GM18520 (cell line): ENCODE data around the gene NAIP.
"Not testable (repeated sequence)": the region's sequence is repeated elsewhere in the genome, so short reads cannot be mapped to it uniquely, and the experiment has no call there.

ENCODE experiments used
- ATAC-seq: cut with Tn5 transposase; IDR thresholded peaks from one replicate; pipeline ENCODE4 v1.9.1; 2021; ENCODE audit not compliant: unreplicated experiment

Gene NAIP, protein sequence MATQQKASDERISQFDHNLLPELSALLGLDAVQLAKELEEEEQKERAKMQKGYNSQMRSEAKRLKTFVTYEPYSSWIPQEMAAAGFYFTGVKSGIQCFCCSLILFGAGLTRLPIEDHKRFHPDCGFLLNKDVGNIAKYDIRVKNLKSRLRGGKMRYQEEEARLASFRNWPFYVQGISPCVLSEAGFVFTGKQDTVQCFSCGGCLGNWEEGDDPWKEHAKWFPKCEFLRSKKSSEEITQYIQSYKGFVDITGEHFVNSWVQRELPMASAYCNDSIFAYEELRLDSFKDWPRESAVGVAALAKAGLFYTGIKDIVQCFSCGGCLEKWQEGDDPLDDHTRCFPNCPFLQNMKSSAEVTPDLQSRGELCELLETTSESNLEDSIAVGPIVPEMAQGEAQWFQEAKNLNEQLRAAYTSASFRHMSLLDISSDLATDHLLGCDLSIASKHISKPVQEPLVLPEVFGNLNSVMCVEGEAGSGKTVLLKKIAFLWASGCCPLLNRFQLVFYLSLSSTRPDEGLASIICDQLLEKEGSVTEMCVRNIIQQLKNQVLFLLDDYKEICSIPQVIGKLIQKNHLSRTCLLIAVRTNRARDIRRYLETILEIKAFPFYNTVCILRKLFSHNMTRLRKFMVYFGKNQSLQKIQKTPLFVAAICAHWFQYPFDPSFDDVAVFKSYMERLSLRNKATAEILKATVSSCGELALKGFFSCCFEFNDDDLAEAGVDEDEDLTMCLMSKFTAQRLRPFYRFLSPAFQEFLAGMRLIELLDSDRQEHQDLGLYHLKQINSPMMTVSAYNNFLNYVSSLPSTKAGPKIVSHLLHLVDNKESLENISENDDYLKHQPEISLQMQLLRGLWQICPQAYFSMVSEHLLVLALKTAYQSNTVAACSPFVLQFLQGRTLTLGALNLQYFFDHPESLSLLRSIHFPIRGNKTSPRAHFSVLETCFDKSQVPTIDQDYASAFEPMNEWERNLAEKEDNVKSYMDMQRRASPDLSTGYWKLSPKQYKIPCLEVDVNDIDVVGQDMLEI (N-terminal part only)

DNA sequence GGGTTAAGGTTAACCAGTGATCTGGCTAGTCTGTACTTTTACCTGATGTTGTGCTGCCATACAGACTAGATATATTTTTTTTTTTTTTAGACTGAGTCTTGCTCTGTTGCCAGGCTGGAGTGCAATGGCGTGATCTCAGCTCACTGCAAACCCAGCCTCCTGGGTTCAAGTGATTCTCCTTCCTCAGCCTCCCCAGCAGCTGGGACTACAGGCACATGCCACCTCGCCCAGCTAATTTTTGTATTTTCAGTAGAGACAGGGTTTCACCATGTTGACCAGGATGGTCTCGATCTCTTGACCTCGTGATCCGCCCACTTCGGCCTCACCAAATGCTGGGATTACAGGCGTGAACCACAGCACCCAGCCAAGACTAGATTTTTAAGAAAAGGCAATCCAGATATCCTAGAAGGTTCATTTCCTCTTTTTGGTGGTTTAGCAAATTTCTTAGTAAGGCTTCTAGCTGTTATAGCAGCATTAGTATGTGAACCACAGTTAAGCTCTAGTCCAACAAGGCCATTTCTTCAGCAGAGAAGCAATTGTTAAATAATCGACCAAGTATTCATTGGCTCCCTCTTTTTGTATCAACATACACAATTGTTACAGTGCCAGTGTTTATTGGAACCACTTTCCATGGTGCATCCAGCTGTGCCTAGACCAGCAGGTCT lies at the start of gene NAIP:
NAIP (minus strand) TSS at position 51 of the 665 bp plus-strand sequence. CDS start 12,424 bp downstream, outside the sequence.
- ATAC-seq: not testable (repeated sequence)

DNA sequence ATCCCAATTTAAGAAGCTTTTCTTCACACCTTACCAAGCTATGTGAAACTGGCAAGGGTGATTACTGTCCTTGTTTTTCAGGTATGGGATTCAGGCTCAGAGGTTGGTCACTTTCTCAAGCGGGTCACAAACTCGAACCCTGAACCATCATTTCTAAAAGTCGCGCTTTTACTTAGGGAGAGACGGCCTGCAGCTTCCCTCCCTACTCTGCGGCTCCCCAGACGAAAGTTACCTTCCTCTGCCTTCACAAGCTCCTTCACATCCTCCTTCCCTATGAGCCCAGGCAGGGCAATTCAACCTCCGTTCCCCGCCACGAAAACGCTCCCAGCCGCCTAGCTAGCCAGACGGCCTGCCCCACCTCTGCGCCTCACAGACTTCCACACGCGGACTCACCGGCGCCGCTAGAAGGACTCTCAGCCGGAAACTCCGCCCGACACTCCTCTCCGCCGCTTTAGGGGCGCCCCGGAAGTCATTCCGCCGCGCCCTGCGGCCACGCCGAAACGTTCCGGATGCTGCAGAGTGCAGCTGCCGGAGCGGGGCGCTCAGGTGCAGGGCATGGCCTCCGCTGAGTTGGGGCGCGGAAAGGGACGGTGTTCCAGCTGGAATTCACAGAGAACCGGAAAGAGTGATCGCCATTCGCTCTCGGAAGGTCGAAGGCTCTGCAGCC lies 42.3 kb upstream of the NAIP start, which contains the start of gene GTF2H2:
GTF2H2 (minus strand) TSS at position 415 of the 667 bp plus-strand sequence. CDS start 4,913 bp downstream, outside the sequence.
- peak; percentile 93 for ATAC-seq

DNA sequence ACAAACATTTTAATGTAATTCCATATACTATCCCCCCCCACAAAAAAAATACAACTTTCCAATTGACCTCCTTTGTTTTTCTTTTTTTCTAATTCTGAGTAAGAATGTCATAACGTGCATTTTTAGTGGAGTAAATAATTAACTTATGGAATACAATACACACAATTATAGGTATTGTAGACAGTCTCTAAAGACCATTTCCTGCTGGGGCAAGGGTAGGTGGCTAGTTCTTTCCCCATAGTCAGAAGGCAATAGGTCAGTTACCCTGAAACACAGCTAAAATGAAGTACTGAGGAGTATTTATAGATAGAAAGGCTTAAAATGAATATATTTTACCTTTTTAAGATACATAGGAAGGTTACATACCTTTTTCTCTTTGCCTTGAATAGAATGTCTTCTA lies 36.2 kb upstream of the NAIP start:
- ATAC-seq: not testable (repeated sequence)

DNA sequence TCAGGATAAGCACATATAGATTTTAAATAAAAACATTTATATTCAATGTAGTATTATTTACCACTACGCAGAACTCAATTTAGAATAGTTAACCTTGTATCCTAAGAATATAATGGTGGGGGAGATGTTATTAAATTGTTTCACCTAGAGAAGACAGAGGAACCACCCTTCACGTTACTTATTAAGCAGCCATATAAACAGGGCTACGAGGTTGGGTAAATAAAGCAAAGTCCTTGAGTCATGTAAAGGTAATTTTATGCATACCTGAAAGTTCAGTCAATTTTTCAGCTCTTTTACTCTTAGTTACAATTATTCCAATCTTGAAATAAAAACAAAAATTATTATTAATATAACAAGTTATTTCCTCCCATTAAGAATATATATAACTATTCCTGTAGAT lies 34.3 kb upstream of the NAIP start:
- not testable (repeated sequence) for ATAC-seq

DNA sequence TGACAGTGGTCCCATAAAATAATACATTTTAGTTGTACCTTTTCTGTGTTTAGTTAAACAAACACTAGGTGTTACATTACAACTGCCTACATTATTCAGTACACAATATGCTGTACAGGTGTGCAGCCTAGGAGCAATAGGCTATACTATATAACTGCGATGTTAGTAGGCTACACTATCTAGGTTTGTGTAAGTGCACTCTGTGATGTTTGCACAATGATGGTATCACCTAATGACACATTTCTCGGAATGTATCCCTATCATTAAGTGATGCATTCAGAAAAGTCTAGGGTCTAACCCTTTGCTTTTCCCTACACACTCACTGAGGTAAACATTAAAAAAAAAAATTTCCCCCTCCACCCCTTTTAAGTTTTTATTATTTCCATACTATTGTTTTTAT lies 19.7 kb upstream of the NAIP start:
- ATAC-seq: not testable (repeated sequence)

DNA sequence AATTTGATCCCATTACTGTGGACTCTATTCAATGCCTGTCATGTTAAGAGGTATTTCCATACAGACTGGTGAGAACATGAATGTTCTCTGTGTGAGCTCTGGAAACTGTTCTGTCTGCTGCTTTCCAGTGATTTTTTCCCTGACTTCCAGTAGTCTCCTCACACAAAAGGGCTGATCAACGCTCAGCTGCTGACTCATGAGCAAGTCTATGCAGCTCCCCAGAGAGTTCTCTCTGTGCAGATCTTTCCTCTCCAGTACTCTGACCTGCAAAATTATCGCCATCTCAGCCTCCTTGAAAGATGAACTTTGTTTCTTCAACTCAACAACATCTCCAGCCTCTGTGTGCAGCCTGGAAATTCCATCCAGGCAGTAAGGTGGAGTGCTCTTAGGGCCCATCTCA lies 19.0 kb upstream of the NAIP start:
- ATAC-seq: not testable (repeated sequence)

DNA sequence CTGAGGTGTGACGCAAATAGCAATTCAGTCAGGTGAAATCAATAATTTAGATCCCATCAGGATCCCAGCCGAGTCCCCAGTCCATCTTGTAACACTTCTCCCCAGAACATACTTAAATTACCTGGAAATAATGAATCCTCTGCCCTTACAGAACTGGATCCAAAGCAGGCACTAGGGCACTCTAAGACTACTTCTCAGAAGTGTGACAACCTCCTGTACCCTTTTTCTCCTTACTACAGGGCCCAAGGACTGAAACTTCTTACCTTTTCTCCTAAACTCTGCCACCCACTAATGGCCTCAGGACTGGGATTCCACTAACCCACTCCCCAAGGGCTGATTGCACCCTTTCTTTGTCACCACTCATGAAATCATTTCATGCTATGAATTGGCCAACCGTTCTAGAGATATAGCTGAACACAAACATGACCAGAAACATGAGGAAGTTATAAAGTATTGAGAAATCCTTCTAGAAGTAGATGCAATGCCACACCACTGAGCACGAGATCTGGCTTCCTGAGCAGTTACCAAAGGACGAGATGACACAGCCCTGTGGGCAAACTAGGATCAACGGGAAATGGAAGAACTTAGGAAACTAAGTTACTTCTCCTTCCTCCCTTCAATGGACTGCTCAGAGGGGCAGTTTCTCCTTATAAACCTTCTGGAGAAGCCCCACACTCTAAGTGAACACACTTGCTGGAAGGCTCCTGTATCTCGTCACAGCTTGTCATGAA lies 6.1 kb upstream of the NAIP start:
- not testable (repeated sequence) for ATAC-seq

DNA sequence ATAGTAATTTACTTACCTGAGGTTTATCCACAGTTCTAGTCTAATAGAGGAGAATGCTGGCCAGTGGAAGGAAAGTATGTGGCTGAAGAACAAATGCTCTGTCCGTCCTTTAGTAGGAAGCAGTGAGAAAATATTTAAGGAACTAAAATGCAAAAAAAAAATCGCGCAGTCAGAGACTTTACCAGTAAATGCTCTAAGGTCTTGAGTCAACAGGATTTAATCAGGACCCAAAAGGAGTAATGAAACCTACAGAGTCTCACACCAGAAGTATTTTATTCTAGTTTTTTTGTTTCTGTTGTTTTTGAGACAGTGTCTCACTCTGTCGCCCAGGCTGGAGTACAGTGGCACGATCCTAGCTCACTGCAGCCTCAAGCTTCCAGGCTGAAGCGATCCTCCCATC lies 4.5 kb downstream of the NAIP start:
- not testable (repeated sequence) for ATAC-seq

DNA sequence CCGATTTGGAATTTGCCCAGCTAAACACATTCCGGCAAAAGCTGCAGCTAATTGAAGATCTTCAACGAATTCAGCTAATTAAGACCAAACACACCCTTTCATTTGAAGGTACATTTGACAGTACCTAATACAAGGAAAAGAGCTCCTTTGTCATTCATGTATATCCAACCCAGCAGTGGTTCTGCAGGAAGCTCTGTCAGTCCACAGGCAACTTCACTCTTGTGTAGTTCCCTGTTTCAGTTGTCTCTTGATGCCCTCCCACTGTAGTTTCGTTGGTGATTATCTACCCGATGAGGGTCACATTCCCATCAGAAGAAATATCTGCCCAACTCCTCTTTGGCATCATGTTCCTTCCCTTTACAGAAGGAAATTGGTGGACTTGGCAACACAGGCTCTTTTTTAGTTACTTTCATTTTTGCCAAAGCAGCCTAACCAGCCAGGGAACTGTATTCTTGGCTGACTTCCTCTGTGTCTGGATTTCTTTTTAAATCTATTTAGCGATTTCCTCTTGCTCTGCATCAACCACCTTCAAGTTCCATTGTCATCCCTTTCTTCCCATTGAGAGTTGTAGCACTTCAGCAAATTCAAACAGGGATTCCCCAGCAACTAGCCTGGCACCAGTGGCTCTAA lies 6.6 kb downstream of the NAIP start:
- not testable (repeated sequence) for ATAC-seq

DNA sequence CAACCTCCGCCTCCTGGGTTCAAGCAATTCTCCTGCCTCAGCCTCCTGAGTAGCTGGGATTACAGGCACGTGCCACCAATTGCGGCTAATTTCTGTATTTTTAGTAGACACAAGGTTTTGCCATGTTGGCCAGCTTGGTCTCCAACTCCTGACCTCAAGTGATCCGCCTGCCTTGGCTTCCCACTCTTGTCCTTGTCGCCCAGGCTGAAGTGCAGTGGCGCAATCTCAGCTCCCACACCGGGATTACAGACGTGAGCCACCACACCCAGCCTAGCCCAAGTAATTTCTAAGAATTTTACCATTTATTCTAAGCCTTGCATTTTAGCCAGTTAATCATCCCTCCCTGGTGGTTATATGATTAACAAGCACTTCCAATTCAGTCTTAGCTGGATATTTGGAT lies 11.0 kb downstream of the NAIP start:
- ATAC-seq: no peak

DNA sequence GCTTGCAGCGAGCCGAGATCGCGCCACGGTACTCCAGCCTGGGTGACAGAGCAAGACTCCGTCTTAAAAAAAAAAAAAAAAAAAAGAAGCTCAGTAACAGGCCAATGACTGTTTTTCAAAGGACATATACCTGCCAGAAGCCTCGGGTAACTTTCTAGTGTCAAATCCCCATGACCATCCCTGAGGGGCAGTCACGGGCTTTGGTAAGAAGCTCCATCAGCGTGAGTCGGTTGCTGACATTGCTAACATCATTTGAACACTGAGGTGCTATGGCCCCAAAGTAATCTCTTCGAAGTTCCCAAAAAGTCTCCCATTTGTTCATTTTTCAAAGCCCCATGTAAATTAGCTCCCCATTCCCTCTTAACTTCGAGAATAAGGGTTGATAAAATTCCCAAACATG lies 11.6 kb downstream of the NAIP start:
- ATAC-seq: no peak

DNA sequence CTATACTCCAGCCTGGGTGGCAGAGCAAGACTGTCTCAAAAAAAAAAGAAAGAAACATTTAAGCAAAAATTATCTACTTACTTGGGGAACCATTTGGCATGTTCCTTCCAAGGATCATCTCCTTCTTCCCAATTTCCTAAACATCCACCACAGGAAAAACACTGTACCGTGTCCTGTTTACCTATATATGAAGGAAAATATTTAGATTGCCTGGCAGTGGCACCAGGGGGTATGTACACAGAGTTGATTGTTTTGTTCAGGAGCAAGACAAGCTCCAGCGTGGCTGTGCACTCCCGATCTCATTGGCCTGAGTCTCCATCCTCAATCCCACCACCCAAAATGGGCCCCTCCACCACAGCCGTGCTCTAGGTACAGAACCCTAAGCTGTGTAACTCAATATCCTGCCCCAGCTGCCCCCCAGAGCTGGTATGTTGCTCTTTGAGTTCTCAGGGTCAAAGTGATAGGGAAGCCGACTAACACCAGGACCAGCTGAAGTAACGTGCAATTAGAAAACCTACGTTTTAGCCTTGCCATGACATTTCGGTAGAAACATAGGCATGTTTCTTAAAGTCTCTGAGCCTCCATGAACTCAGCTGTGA lies 13.8 kb downstream of the NAIP start:
- ATAC-seq: no peak

DNA sequence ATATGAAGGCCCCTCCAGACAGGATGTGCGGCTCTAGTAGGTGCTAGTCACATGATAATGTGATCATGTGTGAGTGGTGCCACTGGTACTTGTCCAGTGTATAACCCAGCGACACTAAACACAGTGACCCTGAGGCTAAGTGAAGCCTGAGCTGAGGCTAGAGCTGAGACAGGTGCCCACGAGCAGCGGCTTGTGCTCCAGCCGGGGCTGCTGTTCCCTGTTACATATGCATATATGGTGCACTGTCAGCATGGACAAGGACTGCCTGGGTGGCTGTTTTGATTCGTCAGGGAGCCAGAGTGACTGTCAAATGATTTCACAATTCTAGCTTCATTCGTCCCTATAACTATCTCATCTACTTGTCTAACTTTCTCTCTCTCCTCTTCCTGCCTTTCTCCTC lies 18.2 kb downstream of the NAIP start:
- not testable (repeated sequence) for ATAC-seq

DNA sequence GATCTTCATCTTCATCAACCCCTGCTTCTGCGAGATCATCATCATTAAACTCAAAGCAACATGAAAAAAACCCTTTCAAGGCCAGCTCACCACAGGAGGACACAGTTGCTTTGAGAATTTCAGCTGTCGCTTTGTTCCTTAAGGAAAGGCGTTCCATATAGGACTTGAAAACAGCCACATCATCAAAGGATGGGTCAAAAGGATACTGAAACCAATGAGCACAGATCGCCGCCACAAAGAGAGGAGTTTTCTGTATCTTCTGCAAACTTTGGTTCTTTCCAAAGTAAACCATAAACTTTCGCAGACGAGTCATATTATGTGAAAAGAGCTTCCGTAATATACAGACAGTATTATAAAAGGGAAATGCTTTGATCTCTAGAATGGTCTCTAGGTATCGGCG lies 40.3 kb downstream of the NAIP start:
- not testable (repeated sequence) for ATAC-seq

DNA sequence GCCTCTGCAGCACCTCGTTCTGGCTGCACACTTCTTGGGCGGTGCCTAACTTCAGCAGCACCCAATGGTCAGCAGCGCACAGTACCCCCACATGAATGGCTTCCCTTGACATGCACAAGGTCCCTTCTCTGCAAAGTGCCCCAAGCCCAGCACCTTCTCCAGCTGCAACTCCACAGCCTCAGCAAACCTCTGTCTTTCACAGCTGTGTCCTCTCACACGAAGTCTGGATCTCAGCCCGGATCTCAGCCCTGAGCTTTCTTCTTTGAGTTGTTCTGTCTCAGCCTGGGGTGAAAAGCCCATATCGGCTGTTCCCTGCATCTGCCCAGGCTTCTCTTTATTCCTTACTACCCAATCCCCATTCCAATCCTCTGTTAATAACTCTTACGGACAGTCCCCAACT lies 57.9 kb downstream of the NAIP start:
- not testable (repeated sequence) for ATAC-seq

DNA sequence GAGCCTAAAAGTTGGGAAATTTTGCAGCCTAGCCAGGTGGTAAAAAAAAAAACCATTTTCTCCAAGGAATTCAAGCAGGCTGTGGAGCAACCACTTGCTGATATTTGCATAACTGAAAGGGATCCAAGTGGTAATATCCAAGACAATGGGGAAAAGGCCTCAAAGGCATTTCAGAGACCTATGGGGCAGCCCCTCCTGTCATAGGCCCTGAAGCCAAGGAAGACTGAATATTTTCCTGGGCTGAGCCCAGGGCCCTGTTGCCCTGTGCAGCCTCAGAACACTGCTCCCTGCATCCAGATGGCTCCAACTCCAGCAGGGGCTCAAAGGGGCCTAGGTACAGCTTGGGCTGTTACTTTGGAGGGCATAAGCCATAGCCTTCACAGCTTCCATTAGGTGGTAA lies 60.6 kb downstream of the NAIP start:
- ATAC-seq: not testable (repeated sequence)

DNA sequence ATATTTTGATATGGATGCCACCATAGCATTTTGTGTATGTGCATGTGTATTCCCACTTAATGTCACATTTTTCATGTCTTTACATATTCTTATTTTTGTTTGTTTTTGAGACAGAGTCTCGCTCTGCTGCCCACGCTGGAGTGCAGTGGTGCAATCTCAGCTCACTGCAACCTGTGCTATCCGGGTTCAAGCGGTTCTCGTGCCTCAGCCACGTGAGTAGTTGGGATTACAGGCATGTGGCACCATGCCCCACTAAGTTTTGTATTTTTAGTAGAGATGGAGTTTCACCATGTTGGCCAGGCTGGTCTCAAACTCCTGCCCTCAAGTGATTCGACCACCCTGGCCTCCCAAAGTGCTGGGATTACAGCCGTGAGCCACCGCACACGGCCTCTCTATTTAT lies 72.1 kb downstream of the NAIP start:
- not testable (repeated sequence) for ATAC-seq

DNA sequence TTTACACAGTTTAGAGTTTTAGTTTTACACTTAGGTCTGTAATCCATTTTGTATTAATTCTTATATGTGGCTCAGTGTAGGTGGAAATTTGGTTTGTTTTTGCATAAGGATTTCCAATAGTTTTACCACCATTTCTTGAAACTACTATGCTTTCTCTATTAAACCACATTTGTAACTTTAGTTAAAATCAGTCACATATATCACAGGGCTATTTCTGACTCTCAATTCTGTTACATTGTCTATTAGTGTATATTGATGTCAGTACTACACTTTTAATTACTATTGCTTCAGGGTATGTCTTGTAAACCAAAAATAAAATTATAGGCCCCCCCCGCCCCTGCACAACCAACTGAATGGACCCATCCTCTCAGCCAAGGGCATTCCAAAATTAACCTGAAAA lies 92.6 kb downstream of the NAIP start:
- ATAC-seq: not testable (repeated sequence)
